ENCODE data around the gene RHOB.

The RHOB gene

GRCh38 chr2:20436716-20437470 is 10.0 kb upstream of the RHOB start:
- no peak for DNase-seq (ENCODE audit: low read depth in 2 of 2)

GRCh38 chr2:20438334-20439192 is 8.3 kb upstream of the RHOB start:
- no peak for DNase-seq (ENCODE audit: low read depth in 2 of 2)

GRCh38 chr2:20439193-20439475 is 7.7 kb upstream of the RHOB start:
- DNase-seq (ENCODE audit: low read depth in 2 of 2): no peak

GRCh38 chr2:20439503-20439902 is 7.4 kb upstream of the RHOB start:
- no peak for DNase-seq (ENCODE audit: low read depth in 2 of 2)

- no peak for DNase-seq (ENCODE audit: low read depth in 2 of 2)
Observed at GRCh38 chr2:20440001-20440560, 6.8 kb upstream of the RHOB start.

GRCh38 chr2:20443276-20443920 is 3.5 kb upstream of the RHOB start:
- no peak for DNase-seq (ENCODE audit: low read depth in 2 of 2)

- DNase-seq (ENCODE audit: low read depth in 2 of 2): no peak
Observed at GRCh38 chr2:20444101-20444992, 2.5 kb upstream of the RHOB start.

GRCh38 chr2:20444993-20445910 is 1.6 kb upstream of the RHOB start:
- DNase-seq (ENCODE audit: low read depth in 2 of 2): no peak

- DNase-seq (ENCODE audit: low read depth in 2 of 2): no peak
Observed at GRCh38 chr2:20446255-20446916, 488 bp upstream of the RHOB start.

GRCh38 chr2:20447437-20448245 is 767 bp downstream of the RHOB start:
- DNase-seq (ENCODE audit: low read depth in 2 of 2): no peak

GRCh38 chr2:20448246-20448976 is 1.5 kb downstream of the RHOB start:
- DNase-seq (ENCODE audit: low read depth in 2 of 2): no peak

GRCh38 chr2:20448977-20449306 is 2.1 kb downstream of the RHOB start:
- no peak for DNase-seq (ENCODE audit: low read depth in 2 of 2)

GRCh38 chr2:20449501-20450200 is 2.8 kb downstream of the RHOB start:
- DNase-seq (ENCODE audit: low read depth in 2 of 2): no peak

- DNase-seq (ENCODE audit: low read depth in 2 of 2): peak; percentile 56 to 58
Observed at GRCh38 chr2:20450201-20450999, 3.5 kb downstream of the RHOB start.

- no peak for DNase-seq (ENCODE audit: low read depth in 2 of 2)
Observed at GRCh38 chr2:20451000-20451290, 4.1 kb downstream of the RHOB start.

GRCh38 chr2:20451341-20451740 is 4.5 kb downstream of the RHOB start:
- no peak for DNase-seq (ENCODE audit: low read depth in 2 of 2)
